Measurements from ENCODE around the gene TMC6.

- TF ChIP-seq CTCF (conservative IDR thresholded peaks at IDR 0.05), result no peak
- TF ChIP-seq ZFX (IDR thresholded peaks at IDR 0.05), result no peak
These were observed 22.3 kb downstream of the TMC6 start for GRCh38 chr17:78106211-78106610.
